ENCODE data around the gene PPP1R12C. TPM values are rescaled to one million over a fixed set of nuclear protein-coding genes. Genes with fewer than 3 reads are reported as not detected.
"Not testable (repeated sequence)": the region's sequence is repeated elsewhere in the genome, so short reads cannot be mapped to it uniquely, and the experiment has no call there.

The PPP1R12C gene
- total RNA-seq, result 10 to 100 TPM; 87.4 to 89.7 TPM

GRCh38 chr19:55116859-55117662 is at the start of gene PPP1R12C:
TSS of gene PPP1R12C (minus strand) at chr19:55117637. CDS start at chr19:55117543, 94 bp downstream.
- POLR2A ChIA-PET, result interaction anchor here (0.6 to 1.1 kb wide), 4 partner anchors 24 to 538 kb away, joined by 3 to 7 read pairs (median 4); partner anchors contain the start of genes RDH13 and U2AF2

GRCh38 chr19:55166530-55167268 is 49.3 kb upstream of the PPP1R12C start, which contains the start of gene DNAAF3:
TSS of gene DNAAF3 (minus strand) at chr19:55166613. CDS start at chr19:55166413, 200 bp downstream.
- ChIA-PET POLR2A (no interaction called here), CTCF (interaction anchor here (0.5 to 2.3 kb wide), 5 partner anchors 8 to 393 kb away, joined by 3 to 6 read pairs (median 3); no protein-coding TSS in a partner anchor)

More at GRCh38 chr19:55116859-55117662, at the start of gene PPP1R12C:
- CTCF ChIA-PET, result interaction anchor here (0.7 to 1.5 kb wide), 5 partner anchors 29 to 387 kb away, joined by 3 to 4 read pairs (median 3); partner anchors contain the start of gene ZNF628

- ChIA-PET CTCF (interaction anchor here (0.6 to 2.3 kb wide), 4 partner anchors 9 to 25 kb away, joined by 3 to 6 read pairs (median 4); no protein-coding TSS in a partner anchor), POLR2A (no interaction called here)
Observed at GRCh38 chr19:55165952-55166529, 48.6 kb upstream of the PPP1R12C start.

- ChIA-PET CTCF (no interaction called here), POLR2A (no interaction called here)
Observed at GRCh38 chr19:55161571-55162322, 44.3 kb upstream of the PPP1R12C start.

- POLR2A ChIA-PET, result interaction anchor here (0.5 to 0.8 kb wide), 2 partner anchors 37 to 316 kb away, joined by 3 read pairs; partner anchors contain the start of gene ZNF628
- CTCF ChIA-PET, result interaction anchor here (0.8 to 1.8 kb wide), 11 partner anchors 10 to 333 kb away, joined by 3 to 8 read pairs (median 4); partner anchors contain the start of gene SYT5
Observed at GRCh38 chr19:55160986-55161365, 43.5 kb upstream of the PPP1R12C start.

GRCh38 chr19:55160128-55160985 is 42.9 kb upstream of the PPP1R12C start:
- ChIA-PET POLR2A (interaction anchor here (0.5 to 0.8 kb wide), 2 partner anchors 38 to 316 kb away, joined by 3 read pairs; partner anchors contain the start of gene ZNF628), CTCF (interaction anchor here (0.8 to 1.8 kb wide), 11 partner anchors 9 to 333 kb away, joined by 3 to 8 read pairs (median 4); partner anchors contain the start of gene SYT5)

GRCh38 chr19:55158848-55159749 is 41.7 kb upstream of the PPP1R12C start:
- ChIA-PET POLR2A (no interaction called here), CTCF (interaction anchor here (1.8 kb wide), 1 partner anchor 11 kb away, joined by 8 read pairs; no protein-coding TSS in a partner anchor)

GRCh38 chr19:55158423-55158822 is 41.0 kb upstream of the PPP1R12C start:
- CTCF ChIA-PET, result no interaction called here
- POLR2A ChIA-PET, result no interaction called here

GRCh38 chr19:55157064-55157908 is 39.8 kb upstream of the PPP1R12C start, which contains the start of gene TNNI3:
TSS of gene TNNI3 (minus strand) at chr19:55157732. CDS start at chr19:55157589, 143 bp downstream.
- ChIA-PET CTCF (no interaction called here), POLR2A (no interaction called here)

- CTCF ChIA-PET, result no interaction called here
- POLR2A ChIA-PET, result no interaction called here
Observed at GRCh38 chr19:55156202-55157063, 39.0 kb upstream of the PPP1R12C start.

- POLR2A ChIA-PET, CTCF ChIA-PET: not testable (repeated sequence)
Observed at GRCh38 chr19:55155784-55156183, 38.3 kb upstream of the PPP1R12C start.

GRCh38 chr19:55153652-55154264 is 36.3 kb upstream of the PPP1R12C start:
- POLR2A ChIA-PET, result no interaction called here
- CTCF ChIA-PET, result no interaction called here

GRCh38 chr19:55152017-55152416 is 34.6 kb upstream of the PPP1R12C start:
- POLR2A ChIA-PET, result no interaction called here

GRCh38 chr19:55149078-55150003 is 31.9 kb upstream of the PPP1R12C start, which contains the start of gene TNNT1:
TSS of gene TNNT1 (minus strand) at chr19:55149206. CDS start at chr19:55147157, 2,049 bp downstream.
- POLR2A ChIA-PET, result no interaction called here
- CTCF ChIA-PET, result no interaction called here

More at GRCh38 chr19:55152017-55152416, 34.6 kb upstream of the PPP1R12C start:
- CTCF ChIA-PET, result interaction anchor here (1.5 kb wide), 1 partner anchor 10 kb away, joined by 5 read pairs; no protein-coding TSS in a partner anchor

Measured in activated CD8-positive, alpha-beta memory T cell treated with anti-CD3 and anti-CD28 coated beads for 36 hours (primary cell).